Measurements from ENCODE around the gene PIEZO2. TPM values are rescaled to one million over a fixed set of nuclear protein-coding genes. Genes with fewer than 3 reads are reported as not detected.

PIEZO2 gene
- polyA plus RNA-seq, 1 experiment, result 4.6 TPM

GRCh38 chr18:10949655-10950054 is 199.7 kb downstream of the PIEZO2 start:
- Histone ChIP-seq H3K4me3 (ENCODE audit: low read depth, low read length) (no peak overlapping the region), H3K36me3 (ENCODE audit: control insufficient read depth, insufficient read depth, low read length) (no peaks in the 10 kb centered on the region), H3K27me3 (ENCODE audit: control insufficient read depth, insufficient read depth, low read length) (no peaks in the 10 kb centered on the region)
- ChIA-PET POLR2A (no interaction called here), CTCF (no interaction called here)
- DNase-seq (ENCODE audit: low read depth), result no peak
- TF ChIP-seq CTCF (IDR thresholded peaks at IDR 0.05; ENCODE audit: insufficient read depth, low read depth, low read length), result no peak

DNA sequence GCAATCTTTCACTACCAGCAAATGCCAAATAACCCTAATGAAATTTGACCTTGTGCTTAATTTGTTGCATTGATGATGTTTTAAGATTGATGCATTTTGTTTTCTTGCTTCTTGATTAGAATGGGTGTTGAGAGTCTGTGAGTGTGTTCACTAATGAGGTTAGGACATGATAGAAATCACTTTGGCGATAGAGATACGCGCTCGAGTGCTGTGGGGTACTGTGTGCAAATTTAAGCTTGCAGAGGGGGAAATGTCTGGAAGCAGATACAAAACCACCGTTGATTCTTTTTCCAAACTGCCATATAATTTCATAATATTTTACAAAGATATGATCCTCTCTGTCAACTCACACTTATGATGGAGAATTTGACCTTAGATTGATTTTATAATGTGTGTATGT is 200.9 kb downstream of the PIEZO2 start:
- H3K4me3 ChIP-seq (ENCODE audit: low read depth, low read length), result no peak overlapping the region
- TF ChIP-seq CTCF (IDR thresholded peaks at IDR 0.05; ENCODE audit: insufficient read depth, low read depth, low read length), result no peak
- H3K36me3 ChIP-seq (ENCODE audit: control insufficient read depth, insufficient read depth, low read length), result no peaks in the 10 kb centered on the region
- DNase-seq (ENCODE audit: low read depth), result no peak
- no peaks in the 10 kb centered on the region for H3K27me3 ChIP-seq (ENCODE audit: control insufficient read depth, insufficient read depth, low read length)
- POLR2A ChIA-PET, result no interaction called here
- CTCF ChIA-PET, result no interaction called here

- ChIA-PET CTCF (interaction anchor here (1.6 kb wide), 1 partner anchor 14 kb away, joined by 3 read pairs; no protein-coding TSS in a partner anchor), POLR2A (no interaction called here)
- no peaks in the 10 kb centered on the region for H3K27me3 ChIP-seq (ENCODE audit: control insufficient read depth, insufficient read depth, low read length)
- TF ChIP-seq CTCF (IDR thresholded peaks at IDR 0.05; ENCODE audit: insufficient read depth, low read depth, low read length), result no peak
- DNase-seq (ENCODE audit: low read depth), result no peak
- H3K4me3 ChIP-seq (ENCODE audit: low read depth, low read length), result no peak overlapping the region
- no peaks in the 10 kb centered on the region for H3K36me3 ChIP-seq (ENCODE audit: control insufficient read depth, insufficient read depth, low read length)
These were observed 203.3 kb downstream of the PIEZO2 start for GRCh38 chr18:10946058-10946457.

DNA sequence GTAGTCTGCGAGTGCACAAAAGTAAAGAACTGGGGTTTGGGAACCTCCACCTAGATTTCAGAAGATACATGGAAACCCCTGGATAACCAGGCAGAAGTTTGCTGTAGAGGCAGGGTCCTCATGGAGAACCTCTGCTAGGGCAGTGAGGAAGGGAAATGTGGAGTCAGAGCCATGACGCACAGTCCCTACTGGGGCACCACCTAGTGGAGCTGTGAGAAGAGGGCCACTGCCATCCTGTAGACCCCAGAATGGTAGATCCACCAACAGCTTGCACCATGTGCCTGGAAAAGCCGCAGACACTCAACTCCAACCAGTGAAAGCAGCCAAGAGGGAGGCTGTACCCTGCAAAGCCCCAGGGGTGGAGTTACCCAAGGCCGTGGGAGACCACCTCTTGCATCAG is 206.4 kb downstream of the PIEZO2 start:
- ChIA-PET POLR2A (no interaction called here), CTCF (no interaction called here)
- no peak for TF ChIP-seq CTCF (IDR thresholded peaks at IDR 0.05; ENCODE audit: insufficient read depth, low read depth, low read length)
- H3K36me3 ChIP-seq (ENCODE audit: control insufficient read depth, insufficient read depth, low read length), result no peaks in the 10 kb centered on the region
- DNase-seq (ENCODE audit: low read depth), result no peak
- H3K4me3 ChIP-seq (ENCODE audit: low read depth, low read length), result no peak overlapping the region
- H3K27me3 ChIP-seq (ENCODE audit: control insufficient read depth, insufficient read depth, low read length), result no peaks in the 10 kb centered on the region

GRCh38 chr18:10939822-10940221 is 209.5 kb downstream of the PIEZO2 start:
- ChIA-PET POLR2A (no interaction called here), CTCF (no interaction called here)
- no peak for DNase-seq (ENCODE audit: low read depth)
- no peak for TF ChIP-seq CTCF (IDR thresholded peaks at IDR 0.05; ENCODE audit: insufficient read depth, low read depth, low read length)
- Histone ChIP-seq H3K27me3 (ENCODE audit: control insufficient read depth, insufficient read depth, low read length) (no peaks in the 10 kb centered on the region), H3K4me3 (ENCODE audit: low read depth, low read length) (no peak overlapping the region), H3K36me3 (ENCODE audit: control insufficient read depth, insufficient read depth, low read length) (no peaks in the 10 kb centered on the region)

Measured in BJ (cell line).